Measurements from ENCODE around the gene ATG7.

The ATG7 gene

GRCh38 chr3:11349446-11349845 is 77.2 kb downstream of the ATG7 start:
- DNase-seq (ENCODE audit: low spot score) = no peak
- Histone ChIP-seq H3K4me3 (no peak overlapping the region), H3K27ac (no peak overlapping the region)
- TF ChIP-seq, protein P1, sequence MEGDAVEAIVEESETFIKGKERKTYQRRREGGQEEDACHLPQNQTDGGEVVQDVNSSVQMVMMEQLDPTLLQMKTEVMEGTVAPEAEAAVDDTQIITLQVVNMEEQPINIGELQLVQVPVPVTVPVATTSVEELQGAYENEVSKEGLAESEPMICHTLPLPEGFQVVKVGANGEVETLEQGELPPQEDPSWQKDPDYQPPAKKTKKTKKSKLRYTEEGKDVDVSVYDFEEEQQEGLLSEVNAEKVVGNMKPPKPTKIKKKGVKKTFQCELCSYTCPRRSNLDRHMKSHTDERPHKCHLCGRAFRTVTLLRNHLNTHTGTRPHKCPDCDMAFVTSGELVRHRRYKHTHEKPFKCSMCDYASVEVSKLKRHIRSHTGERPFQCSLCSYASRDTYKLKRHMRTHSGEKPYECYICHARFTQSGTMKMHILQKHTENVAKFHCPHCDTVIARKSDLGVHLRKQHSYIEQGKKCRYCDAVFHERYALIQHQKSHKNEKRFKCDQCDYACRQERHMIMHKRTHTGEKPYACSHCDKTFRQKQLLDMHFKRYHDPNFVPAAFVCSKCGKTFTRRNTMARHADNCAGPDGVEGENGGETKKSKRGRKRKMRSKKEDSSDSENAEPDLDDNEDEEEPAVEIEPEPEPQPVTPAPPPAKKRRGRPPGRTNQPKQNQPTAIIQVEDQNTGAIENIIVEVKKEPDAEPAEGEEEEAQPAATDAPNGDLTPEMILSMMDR (IDR thresholded peaks at IDR 0.05) = no peak

- TF ChIP-seq, protein P1 (IDR thresholded peaks at IDR 0.05) = no peak
- Histone ChIP-seq H3K27ac (no peak overlapping the region), H3K4me3 (no peak overlapping the region)
- DNase-seq (ENCODE audit: low spot score) = no peak
These were observed 78.2 kb downstream of the ATG7 start for GRCh38 chr3:11350374-11350773.

DNA sequence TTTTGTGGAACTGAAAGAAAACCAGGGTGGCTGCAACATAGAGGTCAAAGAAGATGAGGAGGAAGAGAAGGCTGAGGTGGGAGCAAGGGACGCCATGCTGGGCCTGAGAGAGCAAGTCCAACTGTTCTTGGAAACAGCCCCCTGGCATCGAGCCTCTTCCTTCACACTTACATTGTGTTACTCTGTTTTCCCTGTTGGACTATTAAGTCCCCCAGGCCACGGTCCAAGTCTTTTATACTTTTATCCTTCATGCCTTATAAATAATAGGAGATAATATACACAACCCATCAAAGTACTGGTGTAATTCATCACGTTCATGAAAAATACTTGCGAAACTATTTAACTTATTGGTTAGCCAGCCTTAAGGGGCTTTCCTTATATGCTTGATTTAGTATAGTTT is 79.3 kb downstream of the ATG7 start:
- Histone ChIP-seq H3K27ac (no peak overlapping the region), H3K4me3 (no peak overlapping the region)
- TF ChIP-seq, protein P1 (IDR thresholded peaks at IDR 0.05) = no peak
- no peak for DNase-seq (ENCODE audit: low spot score)

- H3K4me3 ChIP-seq = no peak overlapping the region
- no peak overlapping the region for H3K27ac ChIP-seq
- TF ChIP-seq, protein P1 (IDR thresholded peaks at IDR 0.05) = no peak
- no peak for DNase-seq (ENCODE audit: low spot score)
These were observed 84.1 kb downstream of the ATG7 start for GRCh38 chr3:11356269-11356668.

- TF ChIP-seq, protein P1 (IDR thresholded peaks at IDR 0.05) = no peak
- Histone ChIP-seq H3K4me3 (no peak overlapping the region), H3K27ac (no peak overlapping the region)
- DNase-seq (ENCODE audit: low spot score) = no peak
These were observed 90.4 kb downstream of the ATG7 start for GRCh38 chr3:11362600-11362999.

- DNase-seq (ENCODE audit: low spot score) = no peak
- Histone ChIP-seq H3K4me3 (no peak overlapping the region), H3K27ac (no peak overlapping the region)
- TF ChIP-seq, protein P1 (IDR thresholded peaks at IDR 0.05) = no peak
These were observed 91.5 kb downstream of the ATG7 start for GRCh38 chr3:11363715-11364114.

DNA sequence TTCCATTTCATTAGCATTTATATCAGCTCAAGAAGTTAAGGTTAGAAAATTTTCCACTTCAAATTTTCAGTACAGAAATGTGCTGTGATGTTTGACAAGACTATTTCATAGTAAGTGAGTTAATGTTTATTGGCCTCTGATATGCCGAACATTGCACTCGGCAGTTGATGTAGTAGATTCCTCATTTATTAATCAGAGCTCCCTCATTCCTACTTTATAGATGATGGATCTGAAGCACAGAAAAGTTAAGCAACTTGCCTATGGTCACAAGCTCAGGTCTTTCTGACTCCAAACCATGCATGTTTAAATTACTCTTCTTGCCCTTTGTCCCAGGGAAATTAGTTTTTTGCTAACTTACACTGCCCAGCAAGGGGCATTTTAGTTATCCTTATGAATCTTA is 92.0 kb downstream of the ATG7 start:
- TF ChIP-seq, protein P1 (IDR thresholded peaks at IDR 0.05) = no peak
- Histone ChIP-seq H3K4me3 (no peak overlapping the region), H3K27ac (no peak overlapping the region)
- DNase-seq (ENCODE audit: low spot score) = no peak

All from coronary artery (tissue), 2 donors.